HepG2 (cell line): ENCODE measurements around the gene INHBE. TPM values are rescaled to one million over a fixed set of nuclear protein-coding genes. Genes with fewer than 3 reads are reported as not detected.

Experiments used
- EED ChIP-seq: sonication (generic); formaldehyde crosslinking; IDR thresholded peaks from 2 replicates; pipeline ENCODE4 v1.5.0; 2020; ENCODE audit warnings: mild to moderate bottlenecking, missing genetic modification reagents
- FOXM1 ChIP-seq: sonication (generic); formaldehyde crosslinking; IDR thresholded peaks from 2 replicates; pipeline ENCODE4 v1.5.0; 2020; ENCODE audit warnings: missing genetic modification reagents
- HOXA5 ChIP-seq: sonication (generic); formaldehyde crosslinking; IDR thresholded peaks from 2 replicates; pipeline ENCODE4 v1.4.0; 2020; ENCODE audit warnings: missing genetic modification reagents
- MYC ChIP-seq: sonication (generic); formaldehyde crosslinking; IDR thresholded peaks from 2 replicates; pipeline ENCODE4 v1.9.0; 2021; ENCODE audit warnings: missing genetic modification reagents, borderline replicate concordance
- TCF7L2 ChIP-seq: IDR thresholded peaks from 2 replicates; pipeline ENCODE4 v1.6.1; 2011; ENCODE audit warnings: mild to moderate bottlenecking, low read depth, low read length, moderate library complexity
- TOE1 ChIP-seq: sonication (generic); formaldehyde crosslinking; IDR thresholded peaks from 2 replicates; pipeline ENCODE4 v1.4.0; 2020; ENCODE audit warnings: mild to moderate bottlenecking, missing genetic modification reagents
- ZNF101 ChIP-seq: sonication (generic); formaldehyde crosslinking; IDR thresholded peaks from 2 replicates; pipeline ENCODE4 v1.4.0; 2020; ENCODE audit warnings: mild to moderate bottlenecking, low read depth, missing genetic modification reagents, borderline replicate concordance
- ZNF451 ChIP-seq: sonication (generic); formaldehyde crosslinking; IDR thresholded peaks from 2 replicates; pipeline ENCODE4 v1.5.0; 2020; ENCODE audit warnings: mild to moderate bottlenecking, missing genetic modification reagents
- ZNF550 ChIP-seq: sonication (generic); formaldehyde crosslinking; IDR thresholded peaks from 2 replicates; pipeline ENCODE4 v1.4.0; 2020; ENCODE audit warnings: mild to moderate bottlenecking, missing genetic modification reagents, borderline replicate concordance
- ZNF749 ChIP-seq: sonication (generic); formaldehyde crosslinking; IDR thresholded peaks from 2 replicates; pipeline ENCODE4 v1.8.0; 2022; ENCODE audit warnings: mild to moderate bottlenecking, missing genetic modification reagents, moderate library complexity, borderline replicate concordance
- ZNF841 ChIP-seq: sonication (generic); formaldehyde crosslinking; IDR thresholded peaks from 2 replicates; pipeline ENCODE4 v1.8.1; 2023; ENCODE audit warnings: missing genetic modification reagents, borderline replicate concordance
- polyA plus RNA-seq, 8 experiments: library from polyadenylated mRNA; depleted of rRNA in 3 of 8; stranded (reverse) in 7 of 8; unstranded in 1 of 8; fragments of >200 nt; fragmentation: Illumina TruSeq in 4 of 8; extraction: Trizol in 4 of 8; gene quantifications; 2 replicates each; pipeline versions ENCODE4 v1.2.1 to v1.2.3, GENCODE V29; 2011 to 2016; ENCODE audit warnings: low read depth in 4 of 8, missing spikeins in 1 of 8, mixed read lengths in 1 of 8; ENCODE audit not compliant: insufficient read depth in 1 of 8
- total RNA-seq, 5 experiments: library from RNA; depleted of rRNA; stranded (reverse); fragments of >200 nt; fragmentation: Illumina TruSeq; extraction: Trizol; gene quantifications; 2 replicates each; pipeline ENCODE4 v1.2.3, GENCODE V29; 2016; ENCODE audit warnings: low read depth in 1 of 5
- TF ChIP-seq, protein P1 (sequence below): sonication (generic); formaldehyde crosslinking; IDR thresholded peaks from 2 replicates; pipeline ENCODE4 v1.5.0; 2020; ENCODE audit warnings: mild to moderate bottlenecking, missing genetic modification reagents
- TF ChIP-seq, protein P2 (sequence below): sonication (generic); formaldehyde crosslinking; IDR thresholded peaks from 2 replicates; pipeline ENCODE4 v1.4.0; 2020; ENCODE audit warnings: missing genetic modification reagents, borderline replicate concordance
- TF ChIP-seq, protein P3 (sequence below): sonication (generic); formaldehyde crosslinking; IDR thresholded peaks from 2 replicates; pipeline ENCODE4 v1.4.0; 2020; ENCODE audit warnings: low read depth, missing genetic modification reagents
- TF ChIP-seq, protein P4 (sequence below): sonication (generic); formaldehyde crosslinking; IDR thresholded peaks from 2 replicates; pipeline ENCODE4 v1.4.0; 2020; ENCODE audit warnings: missing genetic modification reagents, borderline replicate concordance

INHBE gene
- total and polyA plus RNA-seq, 2 of the 13 experiments (the other 11 are each of a cell fraction or from before 2014, with no cell fraction given) = 17.0 to 32.0 TPM

DNA sequence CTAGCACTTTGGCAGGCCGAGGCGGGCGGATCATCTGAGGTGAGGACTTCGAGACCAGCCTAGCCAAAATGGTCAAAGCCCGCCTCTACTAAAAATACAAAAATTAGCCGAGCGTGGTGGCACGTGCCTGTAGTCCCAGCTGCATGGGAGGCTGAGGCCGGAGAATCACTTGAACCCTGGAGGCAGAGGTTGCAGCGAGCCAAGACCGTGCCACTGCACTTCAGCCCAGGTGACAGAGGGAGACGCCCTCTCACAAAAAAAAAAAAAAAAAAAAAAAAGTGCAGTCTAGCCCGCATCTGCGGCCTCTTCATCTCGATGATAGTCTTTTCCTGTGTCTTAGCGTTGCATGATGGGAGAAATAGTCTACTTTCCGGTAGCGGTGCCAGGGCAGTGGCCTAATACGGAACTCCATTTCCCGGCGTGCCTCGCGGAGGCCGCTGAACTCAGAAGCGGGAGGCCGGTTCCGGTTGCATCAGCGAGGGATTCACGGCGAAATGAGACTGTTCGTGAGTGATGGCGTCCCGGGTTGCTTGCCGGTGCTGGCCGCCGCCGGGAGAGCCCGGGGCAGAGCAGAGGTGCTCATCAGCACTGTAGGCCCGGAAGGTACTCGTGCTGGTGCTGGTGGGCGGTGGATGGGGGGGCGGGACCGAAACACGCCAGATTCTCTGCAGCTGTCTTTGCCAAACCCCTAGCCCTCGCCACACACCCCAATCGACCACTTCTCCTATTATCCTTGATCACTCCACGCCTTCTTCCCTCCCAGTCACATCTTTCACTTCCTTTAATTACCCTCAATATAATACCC, 32.7 kb downstream of the INHBE start, which contains the start of gene MARS1 (continued):
- TF ChIP-seq FOXM1 (CRISPR knock-in tag) (no peak), TCF7L2 (no peak), MYC (CRISPR knock-in tag) (peak; percentile 82; the same call in 1 of the 2 replicates), EED (CRISPR knock-in tag) (peak; percentile 52; the same call in 1 of the 2 replicates), ZNF841 (no peak), ZNF550 (no peak), TOE1 (CRISPR knock-in tag) (no peak), ZNF749 (no peak), ZNF451 (CRISPR knock-in tag) (no peak), ZNF101 (CRISPR knock-in tag) (no peak), HOXA5 (CRISPR knock-in tag) (peak; percentile 81)
- TF ChIP-seq, protein P1, sequence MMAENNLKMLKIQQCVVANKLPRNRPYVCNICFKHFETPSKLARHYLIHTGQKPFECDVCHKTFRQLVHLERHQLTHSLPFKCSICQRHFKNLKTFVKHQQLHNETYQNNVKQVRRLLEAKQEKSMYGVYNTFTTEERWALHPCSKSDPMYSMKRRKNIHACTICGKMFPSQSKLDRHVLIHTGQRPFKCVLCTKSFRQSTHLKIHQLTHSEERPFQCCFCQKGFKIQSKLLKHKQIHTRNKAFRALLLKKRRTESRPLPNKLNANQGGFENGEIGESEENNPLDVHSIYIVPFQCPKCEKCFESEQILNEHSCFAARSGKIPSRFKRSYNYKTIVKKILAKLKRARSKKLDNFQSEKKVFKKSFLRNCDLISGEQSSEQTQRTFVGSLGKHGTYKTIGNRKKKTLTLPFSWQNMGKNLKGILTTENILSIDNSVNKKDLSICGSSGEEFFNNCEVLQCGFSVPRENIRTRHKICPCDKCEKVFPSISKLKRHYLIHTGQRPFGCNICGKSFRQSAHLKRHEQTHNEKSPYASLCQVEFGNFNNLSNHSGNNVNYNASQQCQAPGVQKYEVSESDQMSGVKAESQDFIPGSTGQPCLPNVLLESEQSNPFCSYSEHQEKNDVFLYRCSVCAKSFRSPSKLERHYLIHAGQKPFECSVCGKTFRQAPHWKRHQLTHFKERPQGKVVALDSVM (CRISPR knock-in tag) = peak; percentile 98
- TF ChIP-seq, protein P2, sequence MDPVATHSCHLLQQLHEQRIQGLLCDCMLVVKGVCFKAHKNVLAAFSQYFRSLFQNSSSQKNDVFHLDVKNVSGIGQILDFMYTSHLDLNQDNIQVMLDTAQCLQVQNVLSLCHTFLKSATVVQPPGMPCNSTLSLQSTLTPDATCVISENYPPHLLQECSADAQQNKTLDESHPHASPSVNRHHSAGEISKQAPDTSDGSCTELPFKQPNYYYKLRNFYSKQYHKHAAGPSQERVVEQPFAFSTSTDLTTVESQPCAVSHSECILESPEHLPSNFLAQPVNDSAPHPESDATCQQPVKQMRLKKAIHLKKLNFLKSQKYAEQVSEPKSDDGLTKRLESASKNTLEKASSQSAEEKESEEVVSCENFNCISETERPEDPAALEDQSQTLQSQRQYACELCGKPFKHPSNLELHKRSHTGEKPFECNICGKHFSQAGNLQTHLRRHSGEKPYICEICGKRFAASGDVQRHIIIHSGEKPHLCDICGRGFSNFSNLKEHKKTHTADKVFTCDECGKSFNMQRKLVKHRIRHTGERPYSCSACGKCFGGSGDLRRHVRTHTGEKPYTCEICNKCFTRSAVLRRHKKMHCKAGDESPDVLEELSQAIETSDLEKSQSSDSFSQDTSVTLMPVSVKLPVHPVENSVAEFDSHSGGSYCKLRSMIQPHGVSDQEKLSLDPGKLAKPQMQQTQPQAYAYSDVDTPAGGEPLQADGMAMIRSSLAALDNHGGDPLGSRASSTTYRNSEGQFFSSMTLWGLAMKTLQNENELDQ = no peak
- TF ChIP-seq, protein P3, sequence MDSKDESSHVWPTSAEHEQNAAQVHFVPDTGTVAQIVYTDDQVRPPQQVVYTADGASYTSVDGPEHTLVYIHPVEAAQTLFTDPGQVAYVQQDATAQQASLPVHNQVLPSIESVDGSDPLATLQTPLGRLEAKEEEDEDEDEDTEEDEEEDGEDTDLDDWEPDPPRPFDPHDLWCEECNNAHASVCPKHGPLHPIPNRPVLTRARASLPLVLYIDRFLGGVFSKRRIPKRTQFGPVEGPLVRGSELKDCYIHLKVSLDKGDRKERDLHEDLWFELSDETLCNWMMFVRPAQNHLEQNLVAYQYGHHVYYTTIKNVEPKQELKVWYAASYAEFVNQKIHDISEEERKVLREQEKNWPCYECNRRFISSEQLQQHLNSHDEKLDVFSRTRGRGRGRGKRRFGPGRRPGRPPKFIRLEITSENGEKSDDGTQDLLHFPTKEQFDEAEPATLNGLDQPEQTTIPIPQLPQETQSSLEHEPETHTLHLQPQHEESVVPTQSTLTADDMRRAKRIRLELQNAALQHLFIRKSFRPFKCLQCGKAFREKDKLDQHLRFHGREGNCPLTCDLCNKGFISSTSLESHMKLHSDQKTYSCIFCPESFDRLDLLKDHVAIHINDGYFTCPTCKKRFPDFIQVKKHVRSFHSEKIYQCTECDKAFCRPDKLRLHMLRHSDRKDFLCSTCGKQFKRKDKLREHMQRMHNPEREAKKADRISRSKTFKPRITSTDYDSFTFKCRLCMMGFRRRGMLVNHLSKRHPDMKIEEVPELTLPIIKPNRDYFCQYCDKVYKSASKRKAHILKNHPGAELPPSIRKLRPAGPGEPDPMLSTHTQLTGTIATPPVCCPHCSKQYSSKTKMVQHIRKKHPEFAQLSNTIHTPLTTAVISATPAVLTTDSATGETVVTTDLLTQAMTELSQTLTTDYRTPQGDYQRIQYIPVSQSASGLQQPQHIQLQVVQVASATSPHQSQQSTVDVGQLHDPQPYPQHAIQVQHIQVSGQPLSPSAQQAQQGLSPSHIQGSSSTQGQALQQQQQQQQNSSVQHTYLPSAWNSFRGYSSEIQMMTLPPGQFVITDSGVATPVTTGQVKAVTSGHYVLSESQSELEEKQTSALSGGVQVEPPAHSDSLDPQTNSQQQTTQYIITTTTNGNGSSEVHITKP (CRISPR knock-in tag) = peak; percentile 46; the same call in 1 of the 2 replicates
- TF ChIP-seq, protein P4, sequence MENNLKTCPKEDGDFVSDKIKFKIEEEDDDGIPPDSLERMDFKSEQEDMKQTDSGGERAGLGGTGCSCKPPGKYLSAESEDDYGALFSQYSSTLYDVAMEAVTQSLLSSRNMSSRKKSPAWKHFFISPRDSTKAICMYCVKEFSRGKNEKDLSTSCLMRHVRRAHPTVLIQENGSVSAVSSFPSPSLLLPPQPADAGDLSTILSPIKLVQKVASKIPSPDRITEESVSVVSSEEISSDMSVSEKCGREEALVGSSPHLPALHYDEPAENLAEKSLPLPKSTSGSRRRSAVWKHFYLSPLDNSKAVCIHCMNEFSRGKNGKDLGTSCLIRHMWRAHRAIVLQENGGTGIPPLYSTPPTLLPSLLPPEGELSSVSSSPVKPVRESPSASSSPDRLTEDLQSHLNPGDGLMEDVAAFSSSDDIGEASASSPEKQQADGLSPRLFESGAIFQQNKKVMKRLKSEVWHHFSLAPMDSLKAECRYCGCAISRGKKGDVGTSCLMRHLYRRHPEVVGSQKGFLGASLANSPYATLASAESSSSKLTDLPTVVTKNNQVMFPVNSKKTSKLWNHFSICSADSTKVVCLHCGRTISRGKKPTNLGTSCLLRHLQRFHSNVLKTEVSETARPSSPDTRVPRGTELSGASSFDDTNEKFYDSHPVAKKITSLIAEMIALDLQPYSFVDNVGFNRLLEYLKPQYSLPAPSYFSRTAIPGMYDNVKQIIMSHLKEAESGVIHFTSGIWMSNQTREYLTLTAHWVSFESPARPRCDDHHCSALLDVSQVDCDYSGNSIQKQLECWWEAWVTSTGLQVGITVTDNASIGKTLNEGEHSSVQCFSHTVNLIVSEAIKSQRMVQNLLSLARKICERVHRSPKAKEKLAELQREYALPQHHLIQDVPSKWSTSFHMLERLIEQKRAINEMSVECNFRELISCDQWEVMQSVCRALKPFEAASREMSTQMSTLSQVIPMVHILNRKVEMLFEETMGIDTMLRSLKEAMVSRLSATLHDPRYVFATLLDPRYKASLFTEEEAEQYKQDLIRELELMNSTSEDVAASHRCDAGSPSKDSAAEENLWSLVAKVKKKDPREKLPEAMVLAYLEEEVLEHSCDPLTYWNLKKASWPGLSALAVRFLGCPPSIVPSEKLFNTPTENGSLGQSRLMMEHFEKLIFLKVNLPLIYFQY (CRISPR knock-in tag) = no peak
